MM.1S (cell line): ENCODE data around the gene CYGB.
A peak's percentile ranks its signal among the peaks of the same experiment; 100 is the strongest.
"Not testable (repeated sequence)": the region's sequence is repeated elsewhere in the genome, so short reads cannot be mapped to it uniquely, and the experiment has no call there.

Source experiments
- DNase-seq: peaks from one replicate; pipeline ENCODE4 v3.0.0-alpha.2; 2015
- H2AFZ ChIP-seq: fragments of 300-600 bp; sonication (generic); 2 replicates; pipeline ENCODE4 v1.6.0; 2016; ENCODE audit warnings: antibody characterized with exemption, low read length
- H3F3A ChIP-seq: fragments of 300-600 bp; sonication (generic); 2 replicates; pipeline ENCODE4 v1.6.1; 2016; ENCODE audit warnings: mild to moderate bottlenecking, antibody characterized with exemption, low read length, moderate library complexity, mixed read lengths; ENCODE audit not compliant: insufficient read depth
- H3K27ac ChIP-seq: fragments of 300-600 bp; sonication (generic); 2 replicates; pipeline ENCODE4 v1.5.1; 2016; ENCODE audit warnings: mild to moderate bottlenecking, low read length
- H3K27me3 ChIP-seq: fragments of 300-600 bp; sonication (generic); replicated peaks from 2 replicates; pipeline ENCODE4 v1.6.0; 2016; ENCODE audit warnings: low read length; ENCODE audit not compliant: insufficient read depth
- H3K36me3 ChIP-seq: fragments of 300-600 bp; sonication (generic); replicated peaks from 2 replicates; pipeline ENCODE4 v1.6.1; 2016; ENCODE audit warnings: mild to moderate bottlenecking, low read length, mixed read lengths; ENCODE audit not compliant: insufficient read depth
- H3K4me1 ChIP-seq: fragments of 300-600 bp; sonication (generic); 2 replicates; pipeline ENCODE4 v1.6.1; 2016; ENCODE audit warnings: low read length, mixed read lengths
- H3K4me2 ChIP-seq: fragments of 300-600 bp; sonication (generic); 2 replicates; pipeline ENCODE4 v1.6.0; 2016; ENCODE audit warnings: low read depth, low read length
- H3K4me3 ChIP-seq: fragments of 300-600 bp; sonication (generic); 2 replicates; pipeline ENCODE4 v1.5.1; 2016; ENCODE audit warnings: low read length, mixed read lengths
- H3K79me2 ChIP-seq: fragments of 300-600 bp; sonication (generic); 2 replicates; pipeline ENCODE4 v1.6.1; 2016; ENCODE audit warnings: mixed run types, low read length, mixed read lengths
- H3K9ac ChIP-seq: fragments of 300-600 bp; sonication (generic); 2 replicates; pipeline ENCODE4 v1.6.1; 2016; ENCODE audit warnings: low read length, mixed read lengths
- H3K9me2 ChIP-seq: fragments of 300-600 bp; sonication (generic); replicated peaks from 2 replicates; pipeline ENCODE4 v1.6.1; 2016; ENCODE audit warnings: mild to moderate bottlenecking, low read length, mixed read lengths; ENCODE audit not compliant: insufficient read depth
- H3K9me3 ChIP-seq: fragments of 300-600 bp; sonication (generic); replicated peaks from 2 replicates; pipeline ENCODE4 v1.6.1; 2016; ENCODE audit warnings: mild to moderate bottlenecking, low read length, mixed read lengths; ENCODE audit not compliant: insufficient read depth
- H4K20me1 ChIP-seq: fragments of 300-600 bp; sonication (generic); 2 replicates; pipeline ENCODE4 v1.6.1; 2016; ENCODE audit warnings: mild to moderate bottlenecking, low read length, moderate library complexity, mixed read lengths; ENCODE audit not compliant: insufficient read depth
- CTCF ChIP-seq: fragments of 300-600 bp; sonication (generic); IDR thresholded peaks from 2 replicates; pipeline ENCODE4 v1.5.1; 2016; ENCODE audit warnings: antibody characterized with exemption, low read length, mixed read lengths
- EZH2 ChIP-seq: fragments of 300-600 bp; sonication (generic); optimal IDR thresholded peaks from 2 replicates; pipeline ENCODE3; 2017; ENCODE audit warnings: low read depth, mild to moderate bottlenecking, antibody characterized with exemption, low read length, mixed read lengths
- EZH2phosphoT487 ChIP-seq: fragments of 300-600 bp; sonication (generic); IDR thresholded peaks from 2 replicates; pipeline ENCODE4 v1.6.1; 2018; ENCODE audit warnings: antibody characterized with exemption, low read length

CYGB gene

GRCh38 chr17:76560036-76560876 is 22.7 kb upstream of the CYGB start:
- Histone ChIP-seq H2AFZ (no peak overlapping the region), H3K9me3 (no peaks in the 10 kb centered on the region), H3K9me2 (no peaks in the 10 kb centered on the region), H3K4me1 (peaks cover 29% of the 10 kb centered on the region), H3K27me3 (no peaks in the 10 kb centered on the region), H3K9ac (no peak overlapping the region), H3K36me3 (peaks cover 15% of the 10 kb centered on the region), H3K4me3 (peak overlapping the region; percentile 16; the same call in 1 of the 2 replicates), H3F3A (peaks cover 15% of the 10 kb centered on the region), H3K4me2 (peak overlapping the region; percentile 95), H3K79me2 (peaks cover 53% of the 10 kb centered on the region), H3K27ac (no peak overlapping the region), H4K20me1 (peaks cover 31% of the 10 kb centered on the region; the same call in 1 of the 2 replicates)
- no peak for TF ChIP-seq EZH2phosphoT487
- TF ChIP-seq CTCF, result no peak
- DNase-seq, result no peak

GRCh38 chr17:76559460-76559859 is 22.0 kb upstream of the CYGB start:
- H3K27me3 ChIP-seq, H3K9me3 ChIP-seq, H3K27ac ChIP-seq, H2AFZ ChIP-seq, DNase-seq, H3K9me2 ChIP-seq: not testable (repeated sequence)
- Histone ChIP-seq H4K20me1 (peaks cover 27% of the 10 kb centered on the region; the same call in 1 of the 2 replicates), H3K4me2 (peak overlapping the region; percentile 95), H3K79me2 (peaks cover 53% of the 10 kb centered on the region), H3K4me1 (peaks cover 29% of the 10 kb centered on the region), H3K4me3 (peak overlapping the region; percentile 95; the same call in 1 of the 2 replicates), H3K9ac (peak overlapping the region; percentile 93; the same call in 1 of the 2 replicates), H3K36me3 (peaks cover 11% of the 10 kb centered on the region), H3F3A (peaks cover 15% of the 10 kb centered on the region)

GRCh38 chr17:76558198-76559095 is 20.9 kb upstream of the CYGB start:
- no peak for TF ChIP-seq EZH2
- TF ChIP-seq EZH2phosphoT487, result no peak
- TF ChIP-seq CTCF, result peak; percentile 78
- Histone ChIP-seq H3K4me3 (peak overlapping the region; percentile 95), H3K79me2 (peaks cover 53% of the 10 kb centered on the region), H3K9me2 (no peaks in the 10 kb centered on the region), H4K20me1 (peaks cover 27% of the 10 kb centered on the region; the same call in 1 of the 2 replicates), H3K9ac (peak overlapping the region; percentile 93), H2AFZ (peak overlapping the region; percentile 98), H3K36me3 (peaks cover 11% of the 10 kb centered on the region), H3K27ac (peak overlapping the region; percentile 78; the same call in 1 of the 2 replicates), H3K9me3 (no peaks in the 10 kb centered on the region), H3K4me1 (peaks cover 29% of the 10 kb centered on the region), H3K27me3 (no peaks in the 10 kb centered on the region), H3F3A (peaks cover 15% of the 10 kb centered on the region), H3K4me2 (peak overlapping the region; percentile 95)
- DNase-seq, result peak; percentile 40
